NCI-H1436 treated with DMSO at 0.1 percent for 48 hours (cell line): ENCODE data around the gene PSMB1.
"Not testable (repeated sequence)": the region's sequence is repeated elsewhere in the genome, so short reads cannot be mapped to it uniquely, and the experiment has no call there.

Experiments used
- DNase-seq: peaks from one replicate; lab custom pipeline; 2025; lab: John Stamatoyannopoulos, UW

PSMB1 gene

GRCh38 chr6:170535004-170535403 is 18.1 kb downstream of the PSMB1 start:
- DNase-seq = no peak

GRCh38 chr6:170533792-170534191 is 19.3 kb downstream of the PSMB1 start:
- DNase-seq = no peak

GRCh38 chr6:170532867-170533488 is 20.1 kb downstream of the PSMB1 start:
- DNase-seq = no peak

- no peak for DNase-seq
Measured at GRCh38 chr6:170529839-170530469, 23.2 kb downstream of the PSMB1 start.

- not testable (repeated sequence) for DNase-seq
Measured at GRCh38 chr6:170527995-170528394, 25.1 kb downstream of the PSMB1 start.

- no peak for DNase-seq
Measured at GRCh38 chr6:170525795-170526194, 27.3 kb downstream of the PSMB1 start.

- DNase-seq = no peak
Measured at GRCh38 chr6:170524172-170524502, 29.0 kb downstream of the PSMB1 start.

- no peak for DNase-seq
Measured at GRCh38 chr6:170523256-170524171, 29.6 kb downstream of the PSMB1 start.

- no peak for DNase-seq
Measured at GRCh38 chr6:170522565-170523183, 30.4 kb downstream of the PSMB1 start.

- DNase-seq = peak; percentile 49
Measured at GRCh38 chr6:170516783-170517616, 36.1 kb downstream of the PSMB1 start.

GRCh38 chr6:170514908-170515307 is 38.2 kb downstream of the PSMB1 start:
- no peak for DNase-seq

- no peak for DNase-seq
Measured at GRCh38 chr6:170512249-170512648, 40.9 kb downstream of the PSMB1 start.

- no peak for DNase-seq
Measured at GRCh38 chr6:170510631-170511030, 42.5 kb downstream of the PSMB1 start.

- no peak for DNase-seq
Measured at GRCh38 chr6:170509723-170510018, 43.4 kb downstream of the PSMB1 start.

GRCh38 chr6:170508892-170509722 is 44.0 kb downstream of the PSMB1 start:
- not testable (repeated sequence) for DNase-seq

GRCh38 chr6:170508275-170508674 is 44.8 kb downstream of the PSMB1 start:
- not testable (repeated sequence) for DNase-seq

GRCh38 chr6:170507728-170508127 is 45.4 kb downstream of the PSMB1 start:
- not testable (repeated sequence) for DNase-seq

GRCh38 chr6:170506446-170506845 is 46.7 kb downstream of the PSMB1 start:
- DNase-seq = no peak

- DNase-seq = peak; percentile 33
Measured at GRCh38 chr6:170505306-170505705, 47.8 kb downstream of the PSMB1 start.

- no peak for DNase-seq
Measured at GRCh38 chr6:170504479-170504878, 48.6 kb downstream of the PSMB1 start.

- DNase-seq = no peak
Measured at GRCh38 chr6:170503414-170503761, 49.7 kb downstream of the PSMB1 start.
